Measurements from ENCODE around the gene RAB3B.

DNA sequence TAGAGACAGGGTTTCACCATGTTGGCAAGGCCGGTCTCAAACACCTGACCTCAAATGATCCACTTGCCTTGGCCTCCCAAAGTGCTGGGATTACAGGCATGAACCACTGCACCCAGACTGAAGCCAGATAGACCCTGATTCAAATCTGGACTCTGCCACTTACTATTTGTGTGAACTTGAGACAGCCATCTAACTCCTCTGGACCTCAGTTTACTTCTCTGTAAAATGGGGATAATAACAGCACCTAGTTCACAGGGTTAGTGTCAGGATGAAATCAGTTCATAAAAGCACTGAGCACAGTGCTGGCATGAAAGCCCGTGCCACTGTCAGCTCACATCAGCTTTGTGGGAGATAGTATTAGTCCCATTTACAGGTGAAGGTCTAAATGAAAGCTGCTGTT is 28.5 kb downstream of the RAB3B start:
- TF ChIP-seq, protein P1, sequence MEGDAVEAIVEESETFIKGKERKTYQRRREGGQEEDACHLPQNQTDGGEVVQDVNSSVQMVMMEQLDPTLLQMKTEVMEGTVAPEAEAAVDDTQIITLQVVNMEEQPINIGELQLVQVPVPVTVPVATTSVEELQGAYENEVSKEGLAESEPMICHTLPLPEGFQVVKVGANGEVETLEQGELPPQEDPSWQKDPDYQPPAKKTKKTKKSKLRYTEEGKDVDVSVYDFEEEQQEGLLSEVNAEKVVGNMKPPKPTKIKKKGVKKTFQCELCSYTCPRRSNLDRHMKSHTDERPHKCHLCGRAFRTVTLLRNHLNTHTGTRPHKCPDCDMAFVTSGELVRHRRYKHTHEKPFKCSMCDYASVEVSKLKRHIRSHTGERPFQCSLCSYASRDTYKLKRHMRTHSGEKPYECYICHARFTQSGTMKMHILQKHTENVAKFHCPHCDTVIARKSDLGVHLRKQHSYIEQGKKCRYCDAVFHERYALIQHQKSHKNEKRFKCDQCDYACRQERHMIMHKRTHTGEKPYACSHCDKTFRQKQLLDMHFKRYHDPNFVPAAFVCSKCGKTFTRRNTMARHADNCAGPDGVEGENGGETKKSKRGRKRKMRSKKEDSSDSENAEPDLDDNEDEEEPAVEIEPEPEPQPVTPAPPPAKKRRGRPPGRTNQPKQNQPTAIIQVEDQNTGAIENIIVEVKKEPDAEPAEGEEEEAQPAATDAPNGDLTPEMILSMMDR (IDR thresholded peaks at IDR 0.05), result no peak
- no peak for TF ChIP-seq POLR2A (IDR thresholded peaks at IDR 0.05)
- no peak for TF ChIP-seq EP300 (IDR thresholded peaks at IDR 0.05; ENCODE audit: low read depth)

Measured in transverse colon (tissue), 3 donors.